COLO668 (cell line): Measurements from ENCODE around the gene EPS15.
"Not testable (repeated sequence)": the region's sequence is repeated elsewhere in the genome, so short reads cannot be mapped to it uniquely, and the experiment has no call there.

Source experiments
- DNase-seq: peaks from one replicate; lab custom pipeline; 2025; ENCODE audit not compliant: unreplicated experiment; lab: John Stamatoyannopoulos, UW

The EPS15 gene

GRCh38 chr1:51515982-51516648 is 3.0 kb downstream of the EPS15 start:
- no peak for DNase-seq

GRCh38 chr1:51515312-51515960 is 3.6 kb downstream of the EPS15 start:
- no peak for DNase-seq

GRCh38 chr1:51514733-51515132 is 4.3 kb downstream of the EPS15 start:
- no peak for DNase-seq

GRCh38 chr1:51512606-51513005 is 6.5 kb downstream of the EPS15 start:
- no peak for DNase-seq

GRCh38 chr1:51512120-51512519 is 6.9 kb downstream of the EPS15 start:
- DNase-seq: no peak

- DNase-seq: no peak
Observed at GRCh38 chr1:51509773-51510172, 9.3 kb downstream of the EPS15 start.

GRCh38 chr1:51506537-51506936 is 12.5 kb downstream of the EPS15 start:
- no peak for DNase-seq

- no peak for DNase-seq
Observed at GRCh38 chr1:51504806-51505525, 14.1 kb downstream of the EPS15 start.

- not testable (repeated sequence) for DNase-seq
Observed at GRCh38 chr1:51501218-51501630, 17.8 kb downstream of the EPS15 start.

- DNase-seq: no peak
Observed at GRCh38 chr1:51499694-51500093, 19.4 kb downstream of the EPS15 start.

GRCh38 chr1:51498924-51499323 is 20.1 kb downstream of the EPS15 start:
- no peak for DNase-seq

GRCh38 chr1:51497340-51497739 is 21.7 kb downstream of the EPS15 start:
- no peak for DNase-seq

- no peak for DNase-seq
Observed at GRCh38 chr1:51494138-51494830, 24.8 kb downstream of the EPS15 start.

- peak; percentile 23 for DNase-seq
Observed at GRCh38 chr1:51491166-51491981, 27.7 kb downstream of the EPS15 start.

GRCh38 chr1:51489472-51489871 is 29.6 kb downstream of the EPS15 start:
- no peak for DNase-seq

- DNase-seq: no peak
Observed at GRCh38 chr1:51488372-51489050, 30.6 kb downstream of the EPS15 start.

GRCh38 chr1:51487628-51488027 is 31.4 kb downstream of the EPS15 start:
- no peak for DNase-seq

GRCh38 chr1:51484591-51484990 is 34.5 kb downstream of the EPS15 start:
- DNase-seq: no peak

- DNase-seq: no peak
Observed at GRCh38 chr1:51482881-51483280, 36.2 kb downstream of the EPS15 start.
